H1 (cell line): ENCODE data around the gene FSIP1. TPM values are rescaled to one million over a fixed set of nuclear protein-coding genes. Genes with fewer than 3 reads are reported as not detected.

ENCODE experiments used
- CTCF ChIA-PET: fragments of 300-600 bp; sonication (Branson Sonifier 250); formaldehyde crosslinking; loops from one replicate; lab custom pipeline; 2021; ENCODE audit not compliant: partially characterized antibody; lab: Charles Lee
- POLR2A ChIA-PET: fragments of 300-600 bp; sonication (Branson Sonifier 250); formaldehyde crosslinking; loops from one replicate; lab custom pipeline; 2021; ENCODE audit warnings: inconsistent platforms; ENCODE audit not compliant: partially characterized antibody; lab: Charles Lee
- DNase-seq, 2 experiments: peaks; one replicate each; pipeline versions ENCODE4 v3.0.0 to v3.0.0-alpha.2; 2010 to 2022; ENCODE audit warnings: low spot score in 2 of 2, low read depth in 1 of 2, mixed read lengths in 1 of 2
- FAIRE-seq: peaks from 2 replicates; lab custom pipeline; 2011; peaks lifted over from hg19 to GRCh38; lab: Jason Lieb, UNC
- H2AFZ ChIP-seq: 2 replicates; pipeline ENCODE4 v1.8.1; 2012; ENCODE audit warnings: low read length, inconsistent platforms
- H2AK5ac ChIP-seq: 2 replicates; pipeline ENCODE4 v1.6.1; 2013; ENCODE audit warnings: low read depth, low read length
- H2BK120ac ChIP-seq: replicated peaks from 2 replicates; pipeline ENCODE3; 2013; ENCODE audit warnings: low read depth, low read length, inconsistent platforms
- H2BK12ac ChIP-seq: 2 replicates; pipeline ENCODE4 v1.6.1; 2013; ENCODE audit warnings: low read depth, low read length
- H2BK15ac ChIP-seq: 2 replicates; pipeline ENCODE4 v1.6.1; 2013; ENCODE audit warnings: low read length
- H2BK20ac ChIP-seq: 2 replicates; pipeline ENCODE4 v1.6.1; 2013; ENCODE audit warnings: low read length
- H2BK5ac ChIP-seq: 2 replicates; pipeline ENCODE4 v1.6.1; 2013; ENCODE audit warnings: low read depth, low read length
- H3K14ac ChIP-seq: 2 replicates; pipeline ENCODE4 v1.6.1; 2013; ENCODE audit warnings: inconsistent platforms; ENCODE audit not compliant: insufficient read length
- H3K18ac ChIP-seq: 2 replicates; pipeline ENCODE4 v1.6.1; 2013; ENCODE audit warnings: low read length; ENCODE audit errors: extremely low read depth
- H3K23ac ChIP-seq: 2 replicates; pipeline ENCODE4 v1.6.1; 2013; ENCODE audit warnings: inconsistent platforms; ENCODE audit not compliant: insufficient read length
- H3K23me2 ChIP-seq: 2 replicates; pipeline ENCODE4 v1.6.1; 2013; ENCODE audit warnings: low read depth, low read length
- H3K27ac ChIP-seq: 2 replicates; pipeline ENCODE4 v1.6.1; 2011; ENCODE audit warnings: low read depth, low read length, inconsistent platforms
- H3K27me3 ChIP-seq, 4 experiments: replicated peaks in 1 of 4; 1 replicate in 1 of 4; 2 replicates in 3 of 4; pipeline versions ENCODE4 v1.6.1 to v1.8.1; 2011 to 2013; ENCODE audit warnings: low read length in 3 of 4, mild to moderate bottlenecking in 3 of 4, inconsistent platforms in 2 of 4, mixed read lengths in 2 of 4, moderate library complexity in 1 of 4; ENCODE audit not compliant: control insufficient read depth in 3 of 4, insufficient read depth in 3 of 4; ENCODE audit errors: extremely low read depth in 1 of 4
- H3K36me3 ChIP-seq, 4 experiments: 2 replicates each; pipeline versions ENCODE4 v1.6.1 to v1.8.1; 2011 to 2013; ENCODE audit warnings: mild to moderate bottlenecking in 4 of 4, low read length in 3 of 4, moderate library complexity in 2 of 4, control low read depth in 1 of 4, inconsistent platforms in 1 of 4; ENCODE audit not compliant: insufficient read depth in 4 of 4, control insufficient read depth in 2 of 4
- H3K4ac ChIP-seq: replicated peaks from 2 replicates; pipeline ENCODE3; 2013; ENCODE audit warnings: low read length, low read depth, mixed read lengths, inconsistent platforms; ENCODE audit not compliant: insufficient read length
- H3K4me1 ChIP-seq, 4 experiments: replicated peaks in 1 of 4; 1 replicate in 1 of 4; 2 replicates in 3 of 4; pipeline versions ENCODE4 v1.6.1 to v1.8.1; 2011 to 2013; ENCODE audit warnings: low read length in 3 of 4, inconsistent platforms in 2 of 4, mixed read lengths in 1 of 4; ENCODE audit not compliant: insufficient read depth in 4 of 4, control insufficient read depth in 3 of 4
- H3K4me2 ChIP-seq, 2 experiments: 2 replicates each; pipeline versions ENCODE4 v1.6.1 to v1.8.1; 2011 to 2013; ENCODE audit warnings: low read depth in 2 of 2, low read length in 2 of 2, control low read depth in 1 of 2, inconsistent platforms in 1 of 2, mild to moderate bottlenecking in 1 of 2; ENCODE audit not compliant: insufficient read depth in 1 of 2
- H3K4me3 ChIP-seq, 4 experiments: fragments of 200-600, 300-600 bp in 1 of 4; sonication (generic), shearing (Covaris generic), sonication (Bioruptor Twin) in 1 of 4; 2 replicates each; pipeline versions ENCODE4 v1.5.1 to v1.8.1; 2011 to 2016; ENCODE audit warnings: low read length in 4 of 4, low read depth in 3 of 4, control low read depth in 2 of 4, inconsistent platforms in 2 of 4, mild to moderate bottlenecking in 2 of 4, mixed read lengths in 1 of 4, moderate library complexity in 1 of 4; ENCODE audit not compliant: insufficient read depth in 2 of 4; ENCODE audit errors: extremely low read depth in 1 of 4
- H3K56ac ChIP-seq: replicated peaks from 2 replicates; pipeline ENCODE3; 2013; ENCODE audit warnings: low read depth, mild to moderate bottlenecking, mixed read lengths, low read length, inconsistent platforms; ENCODE audit not compliant: insufficient read length
- H3K79me1 ChIP-seq: 2 replicates; pipeline ENCODE4 v1.6.1; 2013; ENCODE audit warnings: low read depth, low read length, control low read depth
- H3K79me2 ChIP-seq, 2 experiments: 2 replicates each; pipeline versions ENCODE4 v1.6.1 to v1.8.1; 2012 to 2013; ENCODE audit warnings: low read length in 2 of 2, mild to moderate bottlenecking in 2 of 2, inconsistent platforms in 1 of 2; ENCODE audit not compliant: insufficient read depth in 2 of 2, control insufficient read depth in 1 of 2
- H3K9ac ChIP-seq, 4 experiments: replicated peaks in 1 of 4; 1 replicate in 1 of 4; 2 replicates in 3 of 4; pipeline versions ENCODE4 v1.6.1 to v1.8.1; 2011 to 2013; ENCODE audit warnings: low read depth in 3 of 4, low read length in 3 of 4, control low read depth in 2 of 4, mild to moderate bottlenecking in 2 of 4, moderate library complexity in 2 of 4, inconsistent platforms in 1 of 4; ENCODE audit errors: extremely low read depth in 1 of 4
- H3K9me3 ChIP-seq, 2 experiments: 2 replicates each; pipeline versions ENCODE4 v1.6.1 to v1.8.1; 2012 to 2013; ENCODE audit warnings: mild to moderate bottlenecking in 2 of 2, moderate library complexity in 2 of 2, control low read depth in 1 of 2, inconsistent platforms in 1 of 2, low read depth in 1 of 2, low read length in 1 of 2, mixed read lengths in 1 of 2; ENCODE audit not compliant: insufficient read depth in 2 of 2
- H4K20me1 ChIP-seq, 2 experiments: replicated peaks in 1 of 2; 2 replicates each; pipeline versions ENCODE3 to v1.8.1; 2011 to 2013; ENCODE audit warnings: inconsistent platforms in 2 of 2, low read length in 2 of 2, mild to moderate bottlenecking in 1 of 2; ENCODE audit not compliant: insufficient read depth in 2 of 2, control insufficient read depth in 1 of 2
- H4K5ac ChIP-seq: 2 replicates; pipeline ENCODE4 v1.6.1; 2013; ENCODE audit warnings: low read length, low read depth, mixed read lengths, inconsistent platforms; ENCODE audit not compliant: insufficient read length
- H4K8ac ChIP-seq: 2 replicates; pipeline ENCODE4 v1.8.0; 2013; ENCODE audit warnings: mild to moderate bottlenecking, moderate library complexity, low read length, inconsistent platforms; ENCODE audit not compliant: insufficient read depth; ENCODE audit errors: extremely low read depth
- H4K91ac ChIP-seq: replicated peaks from 2 replicates; pipeline ENCODE3; 2013; ENCODE audit warnings: low read length, mixed read lengths, inconsistent platforms; ENCODE audit not compliant: insufficient read length
- ATF2 ChIP-seq: IDR thresholded peaks from 2 replicates; pipeline ENCODE4 v1.6.1; 2012; ENCODE audit warnings: low read length, inconsistent platforms
- BRCA1 ChIP-seq: IDR thresholded peaks from 2 replicates; pipeline ENCODE4 v1.6.1; 2012; ENCODE audit warnings: low read depth, low read length, improper control_type of control experiment
- CBX5 ChIP-seq: fragments of 300-800, 300-1000 bp; sonication (generic); IDR thresholded peaks from 2 replicates; pipeline ENCODE4 v1.7.1; 2016; ENCODE audit warnings: antibody characterized with exemption, low read length, low read depth
- CBX8 ChIP-seq: fragments of 300-800, 300-1000 bp; sonication (generic); IDR thresholded peaks from 2 replicates; pipeline ENCODE4 v1.7.1; 2016; ENCODE audit warnings: low read depth, low read length, borderline replicate concordance
- CEBPB ChIP-seq: IDR thresholded peaks from 2 replicates; pipeline ENCODE4 v1.6.1; 2012; ENCODE audit warnings: low read depth, low read length
- CTBP2 ChIP-seq: IDR thresholded peaks from 2 replicates; pipeline ENCODE4 v1.7.0; 2011; ENCODE audit warnings: borderline replicate concordance, mild to moderate bottlenecking, moderate library complexity, mixed read lengths, low read length; ENCODE audit not compliant: insufficient read depth, insufficient read length
- POLR2A ChIP-seq, 2 experiments: IDR thresholded peaks; 1 replicate in 1 of 2; 2 replicates in 1 of 2; pipeline ENCODE4 v1.6.1; 2011; ENCODE audit warnings: low read depth in 2 of 2, low read length in 2 of 2, mild to moderate bottlenecking in 2 of 2; ENCODE audit errors: control extremely low read depth in 1 of 2
- RFX5 ChIP-seq: IDR thresholded peaks from 2 replicates; pipeline ENCODE4 v1.6.1; 2011; ENCODE audit warnings: low read depth, low read length, improper control_type of control experiment, borderline replicate concordance
- WGBS, 2 experiments: shearing (Covaris generic) in 1 of 2; methylation state at CpG; one replicate each; pipeline versions ENCODE4 v1.1.6 to v1.1.7; 2013 to 2015; ENCODE audit warnings: low lambda C conversion rate in 2 of 2, mixed read lengths in 2 of 2, inconsistent platforms in 1 of 2, low coverage in 1 of 2, missing lambda C conversion rate in 1 of 2; ENCODE audit not compliant: insufficient replicate concordance in 2 of 2, insufficient coverage in 1 of 2, insufficient read length in 1 of 2; ENCODE audit errors: extremely low coverage in 1 of 2, missing lambda C conversion rate in 1 of 2; 5-methylcytosine and 5-hydroxymethylcytosine counted together
- polyA plus RNA-seq, 7 experiments: library from polyadenylated mRNA; depleted of rRNA in 3 of 7; stranded (reverse) in 5 of 7; unstranded in 2 of 7; fragments of >200 nt in 5 of 7; fragments of 200-250 nt in 2 of 7; gene quantifications; 1 replicate in 5 of 7; 2 replicates in 1 of 7; 4 replicates in 1 of 7; pipeline versions ENCODE4 v1.2.1 to v1.2.3, GENCODE V29; 2011 to 2013; ENCODE audit warnings: missing spikeins in 2 of 7, mixed read lengths in 2 of 7
- total RNA-seq: library from RNA; stranded (reverse); fragmentation: NEBNext Ultra II Directional; extraction: Animal tissue kit (Norgen Biotek cat#: 25700); gene quantifications from 2 replicates; pipeline ENCODE4 v1.2.1, GENCODE V29; 2021

The FSIP1 gene
- total and polyA plus RNA-seq, 2 of the 8 experiments (the other 6 are each of a cell fraction or from before 2014, with no cell fraction given) = 0.18 to 1.3 TPM

- Histone ChIP-seq H2BK120ac (no peak overlapping the region), H3K4me2 (no peak overlapping the region), H3K4me3 (no peak overlapping the region), H2AK5ac (no peak overlapping the region), H3K79me1 (no peaks in the 10 kb centered on the region), H3K4ac (no peak overlapping the region), H2BK15ac (no peak overlapping the region), H4K8ac (no peak overlapping the region), H3K23me2 (no peaks in the 10 kb centered on the region; the same call in 1 of the 2 replicates), H2BK5ac (no peak overlapping the region), H3K27ac (no peak overlapping the region), H4K5ac (no peak overlapping the region), H4K20me1 (no peaks in the 10 kb centered on the region), H2BK12ac (no peak overlapping the region), H3K23ac (no peak overlapping the region), H2AFZ (no peak overlapping the region), H3K18ac (no peak overlapping the region), H3K14ac (no peak overlapping the region), H2BK20ac (no peak overlapping the region; the same call in 1 of the 2 replicates), H3K56ac (no peak overlapping the region), H3K79me2 (no peaks in the 10 kb centered on the region), H3K9me3 (no peaks in the 10 kb centered on the region), H4K91ac (no peak overlapping the region), H3K4me1 (peaks cover 0 to 4% (median under 1%) of the 10 kb centered on the region in 4 experiments; a peak in 4 of 7 replicates), H3K36me3 (peaks cover 0 to 6% (median 0%) of the 10 kb centered on the region in 4 experiments; a peak in 1 of 8 replicates), H3K27me3 (no peaks in the 10 kb centered on the region), H3K9ac (no peak overlapping the region)
- WGBS, 2 experiments = 91% methylated on average over 4 of the region's 4 CpGs; no CpG with 5 or more reads in 1 of the 2 experiments
- ChIA-PET POLR2A (interaction anchor here (0.7 to 1.8 kb wide), 3 partner anchors 11 to 57 kb away, joined by 3 to 8 read pairs (median 4); partner anchors contain the start of gene FSIP1), CTCF (interaction anchor here (0.9 to 1.2 kb wide), 4 partner anchors 81 to 183 kb away, joined by 3 to 4 read pairs (median 3); no protein-coding TSS in a partner anchor)
- DNase-seq (no peak), FAIRE-seq (no peak)
- no peak for TF ChIP-seq RFX5
- TF ChIP-seq CBX5 = no peak
- peak; percentile 40; the same call in 1 of the 2 replicates for TF ChIP-seq CEBPB
- TF ChIP-seq ATF2 = no peak
- no peak for TF ChIP-seq CBX8
- no peak for TF ChIP-seq BRCA1
- no peak for TF ChIP-seq CTBP2
- TF ChIP-seq POLR2A (IDR thresholded peaks at IDR 0.05; ENCODE audit: control extremely low read depth in 1 of 2, low read depth in 2 of 2, low read length in 2 of 2) = peak in 1 of 2 experiments; percentile 35; a peak in 1 of 3 replicates
Measured at GRCh38 chr15:39793923-39794322, 11.3 kb upstream of the FSIP1 start.
